Epithelial cell of proximal tubule (primary cell): ENCODE results near the gene DAAM2. TPM values are rescaled to one million over a fixed set of nuclear protein-coding genes. Genes with fewer than 3 reads are reported as not detected.

Source experiments
- DNase-seq: peaks from one replicate; pipeline ENCODE4 v3.0.0-alpha.2; 2011; ENCODE audit warnings: low read depth
- H3K4me3 ChIP-seq: 2 replicates; pipeline ENCODE4 v1.5.1; 2011; ENCODE audit warnings: low read depth, mild to moderate bottlenecking, low read length
- CTCF ChIP-seq: conservative IDR thresholded peaks from 2 replicates; pipeline ENCODE4 v1.5.1; 2012; ENCODE audit warnings: low read depth, mild to moderate bottlenecking, low read length
- total RNA-seq: library from RNA; depleted of rRNA; stranded (reverse); fragments of >200 nt; gene quantifications from 2 replicates; pipeline ENCODE4 v1.2.3, GENCODE V29; 2015

The DAAM2 gene
- total RNA-seq, 1 donor from 2014 or later, result 0.35 TPM

DNA sequence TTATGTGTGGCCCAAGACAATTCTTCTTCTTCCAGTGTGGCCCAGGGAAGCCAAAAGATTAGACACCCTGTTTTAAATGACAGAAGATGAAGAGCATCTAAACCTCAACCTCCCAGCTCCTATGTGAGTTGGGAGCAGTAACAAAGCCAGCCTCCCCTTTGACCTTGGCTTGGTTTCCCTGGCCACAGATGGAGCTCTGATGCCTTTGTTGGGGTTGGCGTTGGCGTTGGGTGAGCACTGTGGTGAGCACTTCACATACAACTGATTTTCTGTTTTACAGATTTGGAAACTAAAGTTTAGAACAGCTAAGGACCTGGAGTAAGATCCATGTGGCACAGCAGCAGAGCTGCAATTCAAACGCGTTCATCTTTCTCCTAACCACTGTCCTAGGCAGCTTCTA, 22.1 kb downstream of the DAAM2 start:
- TF ChIP-seq CTCF, result no peak
- no peak overlapping the region for H3K4me3 ChIP-seq
- DNase-seq, result no peak

DNA sequence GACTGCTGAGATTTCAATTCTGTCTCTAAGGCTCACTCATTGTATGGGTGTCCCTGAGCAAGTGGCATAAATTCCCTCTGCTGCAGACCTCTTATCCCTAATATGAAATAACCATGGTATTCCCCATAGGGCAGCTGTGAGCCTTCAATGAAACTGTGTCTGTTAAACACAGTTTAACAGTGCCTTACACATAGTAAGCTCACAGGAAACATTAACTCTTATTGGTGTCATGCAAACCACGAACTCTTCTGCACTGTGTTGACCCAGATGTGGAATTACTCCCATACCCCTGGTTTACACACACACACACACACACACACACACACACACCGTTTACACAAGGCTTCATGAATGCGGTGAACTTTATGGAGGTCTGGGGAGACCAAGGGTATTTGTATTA, 23.2 kb downstream of the DAAM2 start:
- TF ChIP-seq CTCF, result no peak
- DNase-seq, result no peak
- no peak overlapping the region for H3K4me3 ChIP-seq

GRCh38 chr6:39816747-39817146, 24.6 kb downstream of the DAAM2 start:
- no peak overlapping the region for H3K4me3 ChIP-seq
- no peak for TF ChIP-seq CTCF
- no peak for DNase-seq

GRCh38 chr6:39818695-39819094, 26.5 kb downstream of the DAAM2 start:
- no peak for TF ChIP-seq CTCF
- DNase-seq, result no peak
- H3K4me3 ChIP-seq, result no peak overlapping the region

DNA sequence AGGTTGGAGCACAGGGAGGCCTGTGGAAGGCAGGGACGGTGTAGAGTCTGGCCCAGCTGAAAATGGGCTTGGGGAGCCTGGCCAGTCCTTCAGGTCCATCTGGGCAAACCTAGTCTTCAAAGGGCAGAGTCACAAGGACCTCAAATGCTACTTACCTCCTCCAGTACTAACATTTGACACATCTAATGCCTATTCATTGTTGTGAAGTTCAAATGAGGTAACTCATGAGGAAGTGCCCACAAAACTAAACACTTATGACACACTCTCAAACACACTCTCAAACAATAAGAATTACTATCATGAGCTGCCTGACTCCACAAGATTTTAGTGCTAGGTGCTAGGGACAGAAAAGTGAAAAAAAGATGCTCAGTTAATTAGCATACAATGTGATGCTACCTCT, 27.1 kb downstream of the DAAM2 start:
- no peak for TF ChIP-seq CTCF
- DNase-seq, result no peak
- no peak overlapping the region for H3K4me3 ChIP-seq

DNA sequence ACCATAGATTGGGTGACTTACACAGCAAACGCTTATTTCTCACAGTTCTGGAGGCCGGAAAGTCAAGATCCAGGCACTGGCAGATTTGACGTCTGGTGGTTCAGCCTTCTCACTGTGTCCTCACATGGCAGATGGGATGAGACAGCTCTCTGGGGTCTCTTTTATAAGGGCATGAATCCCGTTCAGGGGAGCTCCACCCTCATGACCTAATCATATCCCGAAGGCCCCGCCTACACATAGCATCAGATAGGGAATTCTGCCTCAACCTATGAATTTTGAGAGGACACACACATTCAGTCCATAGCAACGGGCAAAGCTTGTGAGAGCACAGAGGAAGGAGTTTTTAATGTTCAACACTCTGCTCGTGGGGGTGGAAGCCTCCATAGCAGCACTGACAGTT, 27.5 kb downstream of the DAAM2 start:
- no peak overlapping the region for H3K4me3 ChIP-seq
- no peak for DNase-seq
- TF ChIP-seq CTCF, result no peak

DNA sequence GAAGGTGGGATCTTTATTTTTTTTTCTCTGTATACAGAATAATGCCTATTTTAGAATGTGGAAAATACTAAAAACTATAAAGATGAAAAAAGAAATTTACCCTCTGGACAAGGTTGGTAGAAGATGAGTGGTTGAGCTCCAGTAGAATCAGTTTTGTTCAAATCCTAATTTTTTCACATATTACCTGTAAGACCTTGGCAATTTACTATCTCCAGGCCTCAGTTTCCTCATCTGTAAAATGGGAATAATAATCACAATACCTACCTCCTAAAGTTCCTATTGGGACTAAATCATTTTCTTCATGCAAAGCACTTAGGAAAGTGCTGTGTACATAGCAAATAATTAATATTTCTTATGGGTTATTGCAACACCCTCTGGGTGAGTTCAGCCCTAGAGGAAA, 28.4 kb downstream of the DAAM2 start:
- DNase-seq, result no peak
- no peak overlapping the region for H3K4me3 ChIP-seq
- no peak for TF ChIP-seq CTCF
